Pancreas (tissue), 10 donors: ENCODE data around the gene APPL2. TPM values are rescaled to one million over a fixed set of nuclear protein-coding genes. Genes with fewer than 3 reads are reported as not detected.

Experiments
- ATAC-seq, 4 donors: fragments of 200-7000 bp; cut with Tn5 transposase; one replicate each; pipeline versions ENCODE4 v1.8.0 to v1.9.1; 2020; ENCODE audit warnings: mild to moderate bottlenecking in 4 of 4, moderate library complexity in 4 of 4
- DNase-seq, 6 donors: peaks; one replicate each; pipeline ENCODE4 v3.0.0-alpha.2; 2020
- FAIRE-seq: peaks from 2 replicates; lab custom pipeline; 2012; peaks lifted over from hg19 to GRCh38; lab: Jason Lieb, UNC
- H3K27ac ChIP-seq, 4 donors: fragments of 200-600 bp; sonication (generic); 1 replicate in 3 of 4; 2 replicates in 1 of 4; pipeline versions ENCODE4 v1.5.0 to v1.8.0; 2020
- H3K27me3 ChIP-seq, 4 donors: fragments of 200-600 bp; one replicate each; pipeline ENCODE4 v1.8.0; 2021
- H3K36me3 ChIP-seq, 3 donors: fragments of 200-600 bp; sonication (generic) in 1 of 3; one replicate each; pipeline versions ENCODE4 v1.5.0 to v1.8.0; 2020 to 2021
- H3K4me1 ChIP-seq, 3 donors: fragments of 200-600 bp; one replicate each; pipeline ENCODE4 v1.8.0; 2021
- H3K4me3 ChIP-seq, 4 donors: fragments of 200-600 bp; sonication (generic) in 2 of 4; one replicate each; pipeline versions ENCODE4 v1.5.0 to v1.8.0; 2020 to 2021
- H3K9me3 ChIP-seq, 4 donors: fragments of 200-600 bp; one replicate each; pipeline ENCODE4 v1.8.0; 2021
- WGBS, 2 donors: extraction: QIAGEN DNeasy Blood & Tissue Kit; methylation state at CpG; one replicate each; pipeline ENCODE4 v1.1.7; 2013; 5-methylcytosine and 5-hydroxymethylcytosine counted together
- intact Hi-C, 3 donors: fragments of 100-400 bp; cut with DNase I; formaldehyde crosslinking; loops; one replicate each; pipeline versions ENCODE4 v1.11.1 to v1.14.2; 2022
- polyA plus RNA-seq, 2 donors: library from polyadenylated mRNA; stranded (reverse); fragments of 200-250 nt; gene quantifications; one replicate each; pipeline ENCODE4 v1.2.3, GENCODE V29; 2013
- total RNA-seq, 6 donors: library from RNA; stranded (reverse); fragmentation: NEBNext Ultra II Directional in 4 of 6; extraction: Animal tissue kit (Norgen Biotek cat#: 25700) in 4 of 6; gene quantifications; one replicate each; pipeline versions ENCODE4 v1.2.1 to v1.2.4, GENCODE V29; 2021 to 2023
- TF ChIP-seq, protein P1 (sequence below), 4 donors: fragments of 200-600 bp; sonication (generic) in 3 of 4; IDR thresholded peaks; one replicate each; pipeline versions ENCODE4 v1.5.0 to v1.8.0; 2021; ENCODE audit warnings: antibody characterized with exemption in 4 of 4
- donor health status: healthy with polysubstance abuse.
- donor health status: DM: no; HTN: no; CAD: no; lungs with moderate emphysema.
- donor health status: DM: no; HTN: no; CAD: no.
- donor health status: control.
- donor health status: control.
- donor health status: Bipolar disorder and iron deficiency.
- donor health status: DM: yes; HTN: yes; CAD: no.
- donor health status: DM: no; HTN: no; CAD: no.
- donor health status: DM: no; HTN: no; CAD: no.
- donor health status: DM: yes; HTN: yes; CAD: no.

The APPL2 gene
- total and polyA plus RNA-seq, 8 donors = 9.7 to 33.4 (median 19.0) TPM

- DNase-seq (peak in 2 of 6 donors; percentile 7 to 27), ATAC-seq (peak in 3 of 4 donors; percentile 51 to 83 (median 65)), FAIRE-seq (no peak)
- Histone ChIP-seq H3K27me3 (no peaks in the 10 kb centered on the region), H3K9me3 (no peaks in the 10 kb centered on the region), H3K36me3 (no peaks in the 10 kb centered on the region), H3K4me1 (peaks cover 11 to 20% (median 14%) of the 10 kb centered on the region in 3 donors), H3K27ac (no peak overlapping the region), H3K4me3 (no peak overlapping the region)
- TF ChIP-seq, protein P1, sequence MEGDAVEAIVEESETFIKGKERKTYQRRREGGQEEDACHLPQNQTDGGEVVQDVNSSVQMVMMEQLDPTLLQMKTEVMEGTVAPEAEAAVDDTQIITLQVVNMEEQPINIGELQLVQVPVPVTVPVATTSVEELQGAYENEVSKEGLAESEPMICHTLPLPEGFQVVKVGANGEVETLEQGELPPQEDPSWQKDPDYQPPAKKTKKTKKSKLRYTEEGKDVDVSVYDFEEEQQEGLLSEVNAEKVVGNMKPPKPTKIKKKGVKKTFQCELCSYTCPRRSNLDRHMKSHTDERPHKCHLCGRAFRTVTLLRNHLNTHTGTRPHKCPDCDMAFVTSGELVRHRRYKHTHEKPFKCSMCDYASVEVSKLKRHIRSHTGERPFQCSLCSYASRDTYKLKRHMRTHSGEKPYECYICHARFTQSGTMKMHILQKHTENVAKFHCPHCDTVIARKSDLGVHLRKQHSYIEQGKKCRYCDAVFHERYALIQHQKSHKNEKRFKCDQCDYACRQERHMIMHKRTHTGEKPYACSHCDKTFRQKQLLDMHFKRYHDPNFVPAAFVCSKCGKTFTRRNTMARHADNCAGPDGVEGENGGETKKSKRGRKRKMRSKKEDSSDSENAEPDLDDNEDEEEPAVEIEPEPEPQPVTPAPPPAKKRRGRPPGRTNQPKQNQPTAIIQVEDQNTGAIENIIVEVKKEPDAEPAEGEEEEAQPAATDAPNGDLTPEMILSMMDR (IDR thresholded peaks at IDR 0.05) = peak in 3 of 4 donors; percentile 50 to 59 (median 55)
- intact Hi-C loops = no loop called here
- 75 to 84% methylated on average over 6 of the region's 6 CpGs for WGBS, 2 donors
Observed at GRCh38 chr12:105279460-105280056, 43.6 kb upstream of the APPL2 start.

GRCh38 chr12:105278043-105278697 is 42.2 kb upstream of the APPL2 start:
- Histone ChIP-seq H3K36me3 (no peaks in the 10 kb centered on the region), H3K9me3 (no peaks in the 10 kb centered on the region), H3K27me3 (no peaks in the 10 kb centered on the region), H3K4me1 (peaks cover 11 to 20% (median 14%) of the 10 kb centered on the region in 3 donors), H3K27ac (no peak overlapping the region), H3K4me3 (no peak overlapping the region)
- intact Hi-C loops = no loop called here
- no peak for FAIRE-seq
- TF ChIP-seq, protein P1 (IDR thresholded peaks at IDR 0.05) = peak in 1 of 4 donors; percentile 6
- DNase-seq = no peak
- ATAC-seq = peak in 3 of 4 donors; percentile 57 to 74 (median 63)
- whole genome bisulfite sequencing, 2 donors = 12 to 21% methylated on average over 4 of the region's 4 CpGs

GRCh38 chr12:105275997-105276733 is 40.2 kb upstream of the APPL2 start:
- Histone ChIP-seq H3K27ac (no peak overlapping the region), H3K9me3 (no peaks in the 10 kb centered on the region), H3K27me3 (no peaks in the 10 kb centered on the region), H3K36me3 (no peaks in the 10 kb centered on the region), H3K4me1 (peaks cover 4 to 11% (median 4%) of the 10 kb centered on the region in 3 donors), H3K4me3 (no peak overlapping the region)
- DNase-seq (no peak), ATAC-seq (no peak), FAIRE-seq (no peak)
- TF ChIP-seq, protein P1 (IDR thresholded peaks at IDR 0.05) = no peak
- 88 to 89% methylated on average over 3 of the region's 3 CpGs for WGBS, 2 donors
- intact Hi-C loops = no loop called here

GRCh38 chr12:105274571-105274970 is 38.6 kb upstream of the APPL2 start:
- no peak overlapping the region for H3K27ac ChIP-seq
- 87 to 89% methylated on average over 5 of the region's 5 CpGs for WGBS, 2 donors
- H3K4me3 ChIP-seq = no peak overlapping the region
- H3K4me1 ChIP-seq = peaks cover 0 to 4% (median 0%) of the 10 kb centered on the region in 3 donors
- intact Hi-C loops = no loop called here
- H3K27me3 ChIP-seq = no peaks in the 10 kb centered on the region
- FAIRE-seq (no peak), ATAC-seq (no peak), DNase-seq (peak in 1 of 6 donors; percentile 22)
- no peaks in the 10 kb centered on the region for H3K9me3 ChIP-seq
- no peaks in the 10 kb centered on the region for H3K36me3 ChIP-seq
- TF ChIP-seq, protein P1 (IDR thresholded peaks at IDR 0.05) = no peak
